Activated T-cell treated with anti-CD3 and anti-CD28 coated beads, Interleukin-2, amount 50 U/mL, for 24 hours (primary cell): ENCODE results near the gene ARHGAP6.
A peak's percentile ranks its signal among the peaks of the same experiment; 100 is the strongest.
"Not testable (repeated sequence)": the region's sequence is repeated elsewhere in the genome, so short reads cannot be mapped to it uniquely, and the experiment has no call there.

Experiments
- DNase-seq: peaks from one replicate; pipeline ENCODE4 v3.0.0-alpha.2; 2020
- H3K27ac Mint-ChIP-seq: 2 replicates; pipeline ENCODE4 v1.8.0; 2020; ENCODE audit warnings: mild to moderate bottlenecking, mixed read lengths
- H3K27me3 Mint-ChIP-seq: 2 replicates; pipeline ENCODE4 v1.8.0; 2020; ENCODE audit warnings: mixed read lengths
- H3K36me3 Mint-ChIP-seq: 2 replicates; pipeline ENCODE4 v1.8.0; 2020; ENCODE audit warnings: low read depth, mixed read lengths
- H3K4me1 Mint-ChIP-seq: 2 replicates; pipeline ENCODE4 v1.8.0; 2020; ENCODE audit warnings: low read depth, mixed read lengths
- H3K4me3 Mint-ChIP-seq: 2 replicates; pipeline ENCODE4 v1.8.0; 2020; ENCODE audit warnings: mild to moderate bottlenecking, moderate library complexity, mixed read lengths
- H3K9me3 Mint-ChIP-seq: 2 replicates; pipeline ENCODE4 v1.8.0; 2020; ENCODE audit warnings: mixed read lengths

Gene ARHGAP6

DNA sequence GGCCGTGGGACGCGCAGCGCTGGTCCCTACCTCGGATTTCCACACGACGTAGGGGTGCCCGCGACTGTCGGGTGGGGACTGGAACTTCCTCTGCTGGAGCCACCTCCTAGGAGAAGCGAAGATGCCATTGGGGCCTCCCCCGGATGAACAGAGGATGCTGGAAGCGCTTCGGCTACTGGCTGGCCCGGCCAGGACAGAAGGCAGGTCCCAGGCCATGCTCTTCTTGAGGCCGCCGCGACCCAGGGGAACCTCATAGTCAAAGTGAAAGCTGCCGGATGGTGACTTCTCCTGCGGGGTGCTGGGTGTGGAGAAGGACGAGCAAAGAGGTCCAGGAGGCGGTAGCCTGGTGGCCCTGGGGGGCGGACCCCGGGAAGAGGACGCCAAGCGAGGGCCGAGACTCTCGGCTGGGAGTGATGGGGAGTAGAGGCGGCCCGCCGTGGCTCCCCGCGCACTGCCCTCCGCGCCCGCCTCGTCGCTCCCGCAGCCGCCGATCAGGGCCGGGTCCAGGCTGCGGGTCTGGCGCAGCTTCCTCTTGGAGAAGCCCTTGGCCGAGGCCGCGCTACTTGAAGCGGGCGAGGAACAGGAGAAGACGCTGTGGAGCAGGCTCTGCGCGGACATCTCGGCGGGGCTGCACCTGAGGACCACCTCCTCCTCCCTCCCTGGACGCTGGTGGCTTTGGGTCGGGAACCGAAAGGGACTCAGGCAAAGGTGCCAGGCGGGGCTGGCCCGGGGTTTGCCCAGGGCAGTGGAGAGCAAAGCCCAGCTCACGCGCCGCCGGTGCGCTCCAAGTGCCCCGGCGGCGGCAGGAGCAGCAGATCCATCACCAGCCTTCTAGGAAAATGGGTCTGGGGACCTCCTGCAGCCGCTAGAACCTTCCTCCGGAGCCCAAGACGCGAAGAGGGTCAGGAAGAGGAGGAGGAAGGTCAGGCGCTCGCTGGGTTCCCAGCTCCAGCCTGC is 1.2 kb downstream of the ARHGAP6 start:
- peak overlapping the region; percentile 14 for H3K4me3 Mint-ChIP-seq
- H3K27ac Mint-ChIP-seq = no peak overlapping the region
- no peaks in the 10 kb centered on the region for H3K36me3 Mint-ChIP-seq
- H3K27me3 Mint-ChIP-seq = peaks cover 89% of the 10 kb centered on the region
- DNase-seq = no peak
- H3K4me1 Mint-ChIP-seq = peaks cover 11% of the 10 kb centered on the region
- no peaks in the 10 kb centered on the region for H3K9me3 Mint-ChIP-seq

- H3K4me1 Mint-ChIP-seq = peaks cover 11% of the 10 kb centered on the region
- no peak overlapping the region for H3K27ac Mint-ChIP-seq
- no peaks in the 10 kb centered on the region for H3K36me3 Mint-ChIP-seq
- DNase-seq = no peak
- no peak overlapping the region for H3K4me3 Mint-ChIP-seq
- H3K9me3 Mint-ChIP-seq = no peaks in the 10 kb centered on the region
- H3K27me3 Mint-ChIP-seq = peaks cover 88% of the 10 kb centered on the region
These were observed 1.9 kb downstream of the ARHGAP6 start for GRCh38 chrX:11663875-11664210.

DNA sequence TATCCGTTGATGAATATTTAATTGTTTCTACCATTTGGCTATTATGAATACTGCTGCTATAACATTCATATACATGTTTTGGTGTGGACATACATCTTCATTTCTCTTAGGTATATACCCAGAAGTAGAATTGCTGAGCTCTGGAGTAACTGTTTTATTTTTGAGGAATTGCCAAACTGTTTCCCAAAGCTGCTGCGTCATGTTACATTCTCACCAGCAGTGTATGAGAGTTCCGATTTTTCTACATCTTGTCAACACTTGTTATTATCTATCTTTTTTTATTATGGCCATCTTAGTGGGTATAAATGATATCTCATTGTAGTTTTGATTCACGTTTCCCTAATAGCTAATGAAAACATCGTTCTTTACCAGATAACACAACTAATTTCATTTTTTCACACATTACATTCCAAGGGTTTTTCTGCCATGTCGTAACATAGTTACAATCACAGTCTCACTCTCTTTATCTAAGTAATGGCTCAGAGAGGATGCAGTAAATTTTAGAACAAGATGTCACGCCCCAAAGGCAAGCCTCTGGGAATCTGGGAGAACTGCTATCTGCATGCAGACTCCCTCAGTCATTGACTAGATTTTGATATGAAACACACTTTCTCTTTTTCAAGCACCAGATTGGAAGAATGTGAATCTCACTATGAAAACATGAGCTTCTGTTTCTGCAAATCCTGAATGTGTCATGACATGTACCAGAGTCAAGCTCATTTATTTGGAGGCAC is 10.3 kb downstream of the ARHGAP6 start:
- Mint-ChIP-seq H3K4me1 (no peaks in the 10 kb centered on the region), H3K27ac (no peak overlapping the region), H3K4me3 (no peak overlapping the region), H3K36me3 (no peaks in the 10 kb centered on the region), H3K27me3 (peaks cover 72% of the 10 kb centered on the region), H3K9me3 (no peaks in the 10 kb centered on the region)
- no peak for DNase-seq

GRCh38 chrX:11648705-11649519 is 16.8 kb downstream of the ARHGAP6 start:
- Mint-ChIP-seq H3K4me1 (no peaks in the 10 kb centered on the region), H3K9me3 (no peaks in the 10 kb centered on the region), H3K4me3 (no peak overlapping the region), H3K27me3 (peaks cover 50% of the 10 kb centered on the region), H3K36me3 (no peaks in the 10 kb centered on the region), H3K27ac (no peak overlapping the region)
- no peak for DNase-seq

DNA sequence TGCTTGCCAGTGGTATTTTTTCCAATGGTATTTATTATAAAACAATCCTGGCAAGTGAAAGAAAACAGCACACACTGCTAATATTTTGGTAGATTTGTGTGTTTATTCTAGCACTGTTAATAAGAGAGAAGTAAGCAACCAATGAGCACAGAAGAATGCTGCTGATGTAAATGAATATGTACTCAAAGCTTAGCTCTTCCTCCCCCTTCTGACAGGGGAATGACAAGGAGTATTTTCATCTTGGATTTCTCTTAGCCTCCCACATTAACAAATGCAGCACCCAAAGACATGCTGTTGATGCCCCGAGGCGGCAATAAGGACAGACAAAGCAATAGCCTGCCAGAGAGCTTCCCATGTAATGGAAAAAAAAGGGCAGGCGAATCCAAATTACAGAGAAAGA is 18.6 kb downstream of the ARHGAP6 start:
- Mint-ChIP-seq H3K4me1 (no peaks in the 10 kb centered on the region), H3K36me3 (no peaks in the 10 kb centered on the region), H3K27me3 (peaks cover 55% of the 10 kb centered on the region), H3K9me3 (no peaks in the 10 kb centered on the region), H3K4me3 (no peak overlapping the region), H3K27ac (no peak overlapping the region)
- DNase-seq = no peak

- H3K9me3 Mint-ChIP-seq = no peaks in the 10 kb centered on the region
- no peak overlapping the region for H3K4me3 Mint-ChIP-seq
- peaks cover 73% of the 10 kb centered on the region for H3K27me3 Mint-ChIP-seq
- no peak for DNase-seq
- H3K27ac Mint-ChIP-seq = no peak overlapping the region
- H3K4me1 Mint-ChIP-seq = no peaks in the 10 kb centered on the region
- no peaks in the 10 kb centered on the region for H3K36me3 Mint-ChIP-seq
These were observed 24.2 kb downstream of the ARHGAP6 start for GRCh38 chrX:11641349-11642065.

- Mint-ChIP-seq H3K4me1 (no peaks in the 10 kb centered on the region), H3K4me3 (no peak overlapping the region), H3K27ac (no peak overlapping the region), H3K9me3 (no peaks in the 10 kb centered on the region), H3K36me3 (no peaks in the 10 kb centered on the region), H3K27me3 (peaks cover 65% of the 10 kb centered on the region)
- DNase-seq = no peak
These were observed 25.6 kb downstream of the ARHGAP6 start for GRCh38 chrX:11640089-11640488.

GRCh38 chrX:11632732-11633131 is 33.0 kb downstream of the ARHGAP6 start:
- no peaks in the 10 kb centered on the region for H3K9me3 Mint-ChIP-seq
- H3K36me3 Mint-ChIP-seq = no peaks in the 10 kb centered on the region
- H3K4me3 Mint-ChIP-seq = no peak overlapping the region
- no peak overlapping the region for H3K27ac Mint-ChIP-seq
- DNase-seq = no peak
- peaks cover 39% of the 10 kb centered on the region for H3K27me3 Mint-ChIP-seq
- H3K4me1 Mint-ChIP-seq = no peaks in the 10 kb centered on the region

- Mint-ChIP-seq H3K4me1 (no peaks in the 10 kb centered on the region), H3K4me3 (no peak overlapping the region)
These were observed 36.0 kb downstream of the ARHGAP6 start for GRCh38 chrX:11629593-11630211.

DNA sequence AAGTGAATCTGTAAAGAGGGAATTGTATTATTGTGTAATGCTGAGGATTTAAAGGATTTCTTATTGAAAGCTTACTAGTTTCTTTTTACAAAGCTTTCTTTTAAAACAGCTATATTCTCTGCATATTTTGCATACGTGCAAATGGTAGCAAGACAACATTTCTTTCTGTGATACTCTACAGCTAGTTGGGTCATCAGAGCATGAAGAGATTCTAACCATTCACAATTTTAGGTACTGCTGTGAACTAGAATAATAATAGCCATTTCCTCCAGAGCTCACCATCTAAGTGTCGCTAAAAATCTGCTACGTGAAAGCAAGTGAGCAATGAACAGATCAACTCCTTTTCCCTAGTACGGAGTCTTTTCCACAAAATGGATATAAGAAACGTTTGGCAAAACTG is 37.3 kb downstream of the ARHGAP6 start:
- peaks cover 11% of the 10 kb centered on the region for H3K9me3 Mint-ChIP-seq
- H3K27me3 Mint-ChIP-seq = peaks cover 36% of the 10 kb centered on the region
- no peaks in the 10 kb centered on the region for H3K36me3 Mint-ChIP-seq
- no peaks in the 10 kb centered on the region for H3K4me1 Mint-ChIP-seq
- H3K4me3 Mint-ChIP-seq = no peak overlapping the region
- no peak for DNase-seq
- H3K27ac Mint-ChIP-seq = no peak overlapping the region

More at GRCh38 chrX:11629593-11630211, 36.0 kb downstream of the ARHGAP6 start:
- no peaks in the 10 kb centered on the region for H3K36me3 Mint-ChIP-seq
- H3K27ac Mint-ChIP-seq = no peak overlapping the region
- DNase-seq = no peak
- peaks cover 34% of the 10 kb centered on the region for H3K27me3 Mint-ChIP-seq
- H3K9me3 Mint-ChIP-seq = peaks cover 10% of the 10 kb centered on the region

- H3K27ac Mint-ChIP-seq = no peak overlapping the region
- peaks cover 13% of the 10 kb centered on the region for H3K9me3 Mint-ChIP-seq
- no peak for DNase-seq
- H3K4me1 Mint-ChIP-seq = no peaks in the 10 kb centered on the region
- H3K27me3 Mint-ChIP-seq = peaks cover 35% of the 10 kb centered on the region
- H3K4me3 Mint-ChIP-seq = no peak overlapping the region
- no peaks in the 10 kb centered on the region for H3K36me3 Mint-ChIP-seq
These were observed 39.4 kb downstream of the ARHGAP6 start for GRCh38 chrX:11626351-11626750.

DNA sequence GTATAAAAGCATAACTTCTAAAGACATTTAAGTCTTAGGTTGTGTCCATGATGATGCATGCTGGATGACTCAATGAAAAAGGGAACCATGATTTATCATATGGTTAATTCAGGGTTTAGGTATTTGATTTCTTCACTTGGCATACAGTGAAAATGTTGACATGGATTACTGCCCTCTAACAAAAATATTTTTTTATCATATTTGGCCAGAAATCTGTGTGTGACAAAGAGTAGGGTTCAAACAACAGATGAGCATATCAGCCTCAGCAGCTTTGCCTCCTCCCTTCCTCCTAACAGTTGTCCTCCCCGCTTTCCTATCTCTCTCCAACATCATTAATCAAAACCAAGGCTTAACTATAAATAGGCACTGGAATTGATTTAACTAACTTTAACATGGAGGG is 46.3 kb downstream of the ARHGAP6 start:
- Mint-ChIP-seq H3K4me1 (no peaks in the 10 kb centered on the region), H3K27ac (no peak overlapping the region), H3K36me3 (no peaks in the 10 kb centered on the region), H3K27me3 (peaks cover 57% of the 10 kb centered on the region), H3K4me3 (no peak overlapping the region), H3K9me3 (peaks cover 2% of the 10 kb centered on the region)
- DNase-seq = no peak

DNA sequence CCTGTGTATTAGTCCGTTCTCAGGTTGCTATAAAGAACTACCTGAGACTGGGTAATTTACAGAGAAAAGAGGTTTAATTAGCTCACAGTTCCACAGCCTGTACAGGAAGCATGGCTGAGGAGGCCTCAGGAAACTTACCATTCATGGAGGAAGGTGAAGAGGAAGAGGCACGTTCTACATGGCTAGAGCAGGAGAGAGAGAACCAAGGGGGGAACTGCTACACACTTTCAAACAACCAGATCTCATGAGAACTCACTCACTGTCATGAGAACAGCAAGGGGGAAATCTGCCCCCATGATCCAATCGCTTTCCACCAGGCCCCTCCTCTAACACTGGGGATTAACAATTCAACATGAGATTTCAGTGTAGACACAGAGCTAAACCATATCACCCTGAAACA is 51.5 kb downstream of the ARHGAP6 start:
- peaks cover 68% of the 10 kb centered on the region for H3K27me3 Mint-ChIP-seq
- not testable (repeated sequence) for H3K4me1 Mint-ChIP-seq, H3K27ac Mint-ChIP-seq, H3K4me3 Mint-ChIP-seq, H3K9me3 Mint-ChIP-seq, H3K36me3 Mint-ChIP-seq, DNase-seq

GRCh38 chrX:11611965-11612364 is 53.8 kb downstream of the ARHGAP6 start:
- no peak overlapping the region for H3K4me3 Mint-ChIP-seq
- H3K4me1 Mint-ChIP-seq = no peaks in the 10 kb centered on the region
- no peak for DNase-seq
- H3K27ac Mint-ChIP-seq = no peak overlapping the region
- H3K9me3 Mint-ChIP-seq = no peaks in the 10 kb centered on the region
- peaks cover 64% of the 10 kb centered on the region for H3K27me3 Mint-ChIP-seq
- no peaks in the 10 kb centered on the region for H3K36me3 Mint-ChIP-seq
